Cardiac muscle cell (in vitro differentiated cells and primary cell): ENCODE measurements around the gene CTCFL. TPM values are rescaled to one million over a fixed set of nuclear protein-coding genes. Genes with fewer than 3 reads are reported as not detected.

ENCODE experiments used
- DNase-seq, 2 donors: peaks; one replicate each; pipeline versions ENCODE4 v3.0.0 to v3.0.0-alpha.2; 2010 to 2017; ENCODE audit warnings: low read depth in 1 of 2, low spot score in 1 of 2
- H3K27ac ChIP-seq: fragments of 200-600 bp; sonication (generic); 2 replicates; pipeline ENCODE4 v1.5.1; 2016
- H3K27me3 ChIP-seq: fragments of 200-600 bp; sonication (generic); 2 replicates; pipeline ENCODE4 v1.6.0; 2016; ENCODE audit warnings: control low read depth
- H3K36me3 ChIP-seq: fragments of 200-600 bp; sonication (generic); 2 replicates; pipeline ENCODE4 v1.5.1; 2016; ENCODE audit warnings: control low read depth
- H3K4me1 ChIP-seq: fragments of 200-600 bp; sonication (generic); 2 replicates; pipeline ENCODE4 v1.8.1; 2017; ENCODE audit warnings: low read depth, mild to moderate bottlenecking, mixed run types
- H3K4me3 ChIP-seq: fragments of 200-600 bp; sonication (generic); 2 replicates; pipeline ENCODE4 v1.5.1; 2016; ENCODE audit warnings: mild to moderate bottlenecking
- H3K9me3 ChIP-seq: fragments of 200-600 bp; sonication (generic); 2 replicates; pipeline ENCODE4 v1.5.1; 2017; ENCODE audit warnings: low read depth, mild to moderate bottlenecking, control low read depth
- polyA plus RNA-seq: library from polyadenylated mRNA; unstranded; fragments of >200 nt; fragmentation: Nextera tagmentation; extraction: Ambion mirVana; gene quantifications from 2 replicates; pipeline ENCODE4 v1.2.1, GENCODE V29; 2016
- total RNA-seq: library from RNA; depleted of rRNA; stranded (reverse); fragments of >200 nt; gene quantifications from 2 replicates; pipeline ENCODE4 v1.2.3, GENCODE V29; 2016
- TF ChIP-seq, protein P1 (sequence below): IDR thresholded peaks from 2 replicates; pipeline ENCODE4 v1.5.1; 2012; ENCODE audit warnings: low read depth, mild to moderate bottlenecking, low read length

Gene CTCFL
- total and polyA plus RNA-seq, 2 experiments from 2014 or later = 0.09 TPM; not detected in 1

DNA sequence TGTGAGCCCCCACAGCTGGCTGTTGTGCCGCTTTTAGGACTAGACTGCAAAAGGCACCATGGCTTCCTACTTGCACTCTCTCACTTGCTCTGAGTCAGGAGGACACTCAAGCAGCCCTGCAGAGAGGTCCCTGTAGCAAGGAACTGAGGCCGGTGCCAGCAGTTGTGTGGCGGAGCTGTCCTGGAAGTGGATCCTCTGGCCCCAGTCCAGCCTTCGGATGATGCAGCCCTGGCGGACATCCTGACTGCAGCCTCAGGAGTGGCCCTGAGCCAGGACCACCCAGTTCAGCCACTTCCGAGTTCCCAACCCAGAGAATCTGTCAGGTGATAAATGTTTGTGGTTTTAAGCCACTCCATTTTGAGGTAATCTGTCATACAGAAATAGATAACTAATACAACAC lies 17.5 kb downstream of the CTCFL start:
- Histone ChIP-seq H3K36me3 (no peaks in the 10 kb centered on the region), H3K27ac (no peak overlapping the region), H3K9me3 (no peaks in the 10 kb centered on the region), H3K27me3 (no peaks in the 10 kb centered on the region), H3K4me3 (no peak overlapping the region), H3K4me1 (no peaks in the 10 kb centered on the region)
- peak in 1 of 2 donors; percentile 16 for DNase-seq
- TF ChIP-seq, protein P1, sequence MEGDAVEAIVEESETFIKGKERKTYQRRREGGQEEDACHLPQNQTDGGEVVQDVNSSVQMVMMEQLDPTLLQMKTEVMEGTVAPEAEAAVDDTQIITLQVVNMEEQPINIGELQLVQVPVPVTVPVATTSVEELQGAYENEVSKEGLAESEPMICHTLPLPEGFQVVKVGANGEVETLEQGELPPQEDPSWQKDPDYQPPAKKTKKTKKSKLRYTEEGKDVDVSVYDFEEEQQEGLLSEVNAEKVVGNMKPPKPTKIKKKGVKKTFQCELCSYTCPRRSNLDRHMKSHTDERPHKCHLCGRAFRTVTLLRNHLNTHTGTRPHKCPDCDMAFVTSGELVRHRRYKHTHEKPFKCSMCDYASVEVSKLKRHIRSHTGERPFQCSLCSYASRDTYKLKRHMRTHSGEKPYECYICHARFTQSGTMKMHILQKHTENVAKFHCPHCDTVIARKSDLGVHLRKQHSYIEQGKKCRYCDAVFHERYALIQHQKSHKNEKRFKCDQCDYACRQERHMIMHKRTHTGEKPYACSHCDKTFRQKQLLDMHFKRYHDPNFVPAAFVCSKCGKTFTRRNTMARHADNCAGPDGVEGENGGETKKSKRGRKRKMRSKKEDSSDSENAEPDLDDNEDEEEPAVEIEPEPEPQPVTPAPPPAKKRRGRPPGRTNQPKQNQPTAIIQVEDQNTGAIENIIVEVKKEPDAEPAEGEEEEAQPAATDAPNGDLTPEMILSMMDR = no peak

DNA sequence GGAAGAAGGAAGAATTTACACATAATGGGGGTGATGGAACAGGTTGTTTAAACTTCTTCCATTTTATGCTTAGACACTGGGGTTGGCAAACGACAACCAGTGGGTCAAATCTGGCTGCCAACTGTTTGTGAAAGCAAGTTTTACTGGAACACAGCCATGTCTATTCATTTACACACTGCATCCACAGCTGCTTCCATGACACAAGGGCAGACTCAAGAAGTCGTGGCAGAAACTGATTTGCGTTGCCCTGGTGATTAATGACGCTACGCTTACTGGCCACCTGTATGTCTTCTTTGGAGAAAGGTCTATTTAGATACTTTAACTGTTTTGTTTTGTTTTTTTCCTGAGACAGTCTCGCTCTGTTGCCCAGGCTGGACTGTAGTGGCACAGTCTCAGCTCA lies 19.0 kb downstream of the CTCFL start:
- Histone ChIP-seq H3K9me3 (no peaks in the 10 kb centered on the region), H3K36me3 (no peaks in the 10 kb centered on the region), H3K4me1 (no peaks in the 10 kb centered on the region), H3K27me3 (no peaks in the 10 kb centered on the region), H3K4me3 (no peak overlapping the region), H3K27ac (no peak overlapping the region)
- no peak for DNase-seq
- TF ChIP-seq, protein P1 = no peak

GRCh38 chr20:57504411-57504810 lies 20.5 kb downstream of the CTCFL start:
- TF ChIP-seq, protein P1 = no peak
- Histone ChIP-seq H3K36me3 (no peaks in the 10 kb centered on the region), H3K27me3 (no peaks in the 10 kb centered on the region), H3K27ac (no peak overlapping the region), H3K9me3 (no peaks in the 10 kb centered on the region), H3K4me1 (peaks cover 6% of the 10 kb centered on the region), H3K4me3 (no peak overlapping the region)
- DNase-seq = no peak

- no peak for DNase-seq
- Histone ChIP-seq H3K4me1 (peaks cover 17% of the 10 kb centered on the region), H3K27me3 (no peaks in the 10 kb centered on the region), H3K9me3 (no peaks in the 10 kb centered on the region), H3K27ac (no peak overlapping the region), H3K4me3 (no peak overlapping the region), H3K36me3 (no peaks in the 10 kb centered on the region)
- TF ChIP-seq, protein P1 = no peak
Observed at GRCh38 chr20:57503035-57503658, 21.8 kb downstream of the CTCFL start.

DNA sequence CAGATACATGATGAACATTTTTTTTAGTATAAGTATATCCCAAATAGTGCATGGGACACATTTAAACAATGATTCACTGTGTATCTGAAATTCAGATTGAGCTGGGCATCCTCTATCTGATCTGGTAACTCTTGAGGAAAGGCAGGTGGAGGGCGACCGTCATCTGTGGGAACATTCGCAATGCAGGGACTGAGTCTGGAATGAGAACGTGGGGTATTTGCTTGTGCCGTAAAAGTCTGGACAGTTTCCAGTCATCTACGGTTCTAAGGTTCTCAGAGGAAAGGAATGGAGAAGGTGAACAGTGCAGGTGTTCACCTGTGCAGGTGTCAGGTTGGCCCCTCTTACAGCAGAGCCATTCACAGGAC lies 22.6 kb downstream of the CTCFL start:
- no peak for DNase-seq
- TF ChIP-seq, protein P1 = no peak
- Histone ChIP-seq H3K36me3 (no peaks in the 10 kb centered on the region), H3K27ac (no peak overlapping the region), H3K4me3 (no peak overlapping the region), H3K9me3 (no peaks in the 10 kb centered on the region), H3K4me1 (peaks cover 17% of the 10 kb centered on the region), H3K27me3 (no peaks in the 10 kb centered on the region)
